Measurements from ENCODE around the gene MTERF1. TPM values are rescaled to one million over a fixed set of nuclear protein-coding genes. Genes with fewer than 3 reads are reported as not detected.

The MTERF1 gene
- total RNA-seq = 5.8 and 8.6 TPM in 2 replicates

GRCh38 chr7:91880413-91881241 lies at the start of gene MTERF1:
Gene MTERF1 (minus strand): TSS chr7:91880702. CDS start chr7:91880083, 619 bp downstream.

Other genes with a start within 250 kb of the MTERF1 start
- gene AKAP9, start 60.2 kb upstream of the MTERF1 start, total RNA-seq = 35.8 and 43.0 TPM in 2 replicates